ENCODE results near the gene ACADL. TPM values are rescaled to one million over a fixed set of nuclear protein-coding genes. Genes with fewer than 3 reads are reported as not detected.
"Not testable (repeated sequence)": the region's sequence is repeated elsewhere in the genome, so short reads cannot be mapped to it uniquely, and the experiment has no call there.

ACADL gene
- polyA plus RNA-seq, 1 experiment, result not detected

DNA sequence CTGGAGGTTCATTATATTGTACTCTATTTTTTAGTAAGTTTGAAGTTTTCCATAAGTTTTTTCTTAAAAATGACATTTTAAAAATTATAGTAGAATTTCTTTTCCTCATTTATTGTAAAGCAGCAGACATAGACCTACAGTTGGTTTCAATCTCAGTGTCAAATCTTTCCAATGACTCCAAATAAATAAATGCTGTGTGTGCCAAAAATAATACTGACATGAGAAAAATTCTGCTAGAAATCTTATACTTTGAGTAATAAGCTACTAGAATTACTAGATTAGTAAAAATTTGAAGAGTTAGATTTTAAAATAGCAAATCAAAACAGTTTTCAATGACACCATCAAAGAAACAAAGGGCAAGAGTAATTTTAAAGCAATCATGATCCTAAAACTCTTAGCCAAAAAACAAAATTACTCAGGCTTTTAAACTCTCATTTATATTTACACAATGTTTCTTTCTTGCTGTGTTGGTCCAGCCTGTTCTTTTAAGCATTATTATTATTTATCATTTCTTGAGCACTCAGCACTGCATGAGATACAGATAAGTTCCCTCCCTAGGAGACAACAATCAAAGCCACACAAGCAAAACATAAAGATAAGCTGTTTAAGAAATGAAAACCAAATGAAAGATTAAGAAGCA is 45.8 kb downstream of the ACADL start:
- no peak overlapping the region for H3K4me3 ChIP-seq (ENCODE audit: low read depth, low read length)
- TF ChIP-seq, protein P1, sequence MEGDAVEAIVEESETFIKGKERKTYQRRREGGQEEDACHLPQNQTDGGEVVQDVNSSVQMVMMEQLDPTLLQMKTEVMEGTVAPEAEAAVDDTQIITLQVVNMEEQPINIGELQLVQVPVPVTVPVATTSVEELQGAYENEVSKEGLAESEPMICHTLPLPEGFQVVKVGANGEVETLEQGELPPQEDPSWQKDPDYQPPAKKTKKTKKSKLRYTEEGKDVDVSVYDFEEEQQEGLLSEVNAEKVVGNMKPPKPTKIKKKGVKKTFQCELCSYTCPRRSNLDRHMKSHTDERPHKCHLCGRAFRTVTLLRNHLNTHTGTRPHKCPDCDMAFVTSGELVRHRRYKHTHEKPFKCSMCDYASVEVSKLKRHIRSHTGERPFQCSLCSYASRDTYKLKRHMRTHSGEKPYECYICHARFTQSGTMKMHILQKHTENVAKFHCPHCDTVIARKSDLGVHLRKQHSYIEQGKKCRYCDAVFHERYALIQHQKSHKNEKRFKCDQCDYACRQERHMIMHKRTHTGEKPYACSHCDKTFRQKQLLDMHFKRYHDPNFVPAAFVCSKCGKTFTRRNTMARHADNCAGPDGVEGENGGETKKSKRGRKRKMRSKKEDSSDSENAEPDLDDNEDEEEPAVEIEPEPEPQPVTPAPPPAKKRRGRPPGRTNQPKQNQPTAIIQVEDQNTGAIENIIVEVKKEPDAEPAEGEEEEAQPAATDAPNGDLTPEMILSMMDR (IDR thresholded peaks at IDR 0.05; ENCODE audit: insufficient read depth, low read depth, low read length), result no peak
- POLR2A ChIA-PET, result no interaction called here
- peaks cover 2% of the 10 kb centered on the region; the same call in 1 of the 2 replicates for H3K27me3 ChIP-seq (ENCODE audit: control insufficient read depth, insufficient read depth, low read length)
- no peaks in the 10 kb centered on the region for H3K36me3 ChIP-seq (ENCODE audit: control insufficient read depth, insufficient read depth, low read length)
- CTCF ChIA-PET, result interaction anchor here (1.1 to 1.6 kb wide), 2 partner anchors 19 to 89 kb away, joined by 3 to 4 read pairs; no protein-coding TSS in a partner anchor
- DNase-seq (ENCODE audit: low read depth), result no peak

GRCh38 chr2:210177769-210178168 is 47.5 kb downstream of the ACADL start:
- peaks cover 2% of the 10 kb centered on the region; the same call in 1 of the 2 replicates for H3K27me3 ChIP-seq (ENCODE audit: control insufficient read depth, insufficient read depth, low read length)
- no peak overlapping the region for H3K4me3 ChIP-seq (ENCODE audit: low read depth, low read length)
- CTCF ChIA-PET, result no interaction called here
- TF ChIP-seq, protein P1 (IDR thresholded peaks at IDR 0.05; ENCODE audit: insufficient read depth, low read depth, low read length), result no peak
- POLR2A ChIA-PET, result no interaction called here
- DNase-seq (ENCODE audit: low read depth), result no peak
- no peaks in the 10 kb centered on the region for H3K36me3 ChIP-seq (ENCODE audit: control insufficient read depth, insufficient read depth, low read length)

DNA sequence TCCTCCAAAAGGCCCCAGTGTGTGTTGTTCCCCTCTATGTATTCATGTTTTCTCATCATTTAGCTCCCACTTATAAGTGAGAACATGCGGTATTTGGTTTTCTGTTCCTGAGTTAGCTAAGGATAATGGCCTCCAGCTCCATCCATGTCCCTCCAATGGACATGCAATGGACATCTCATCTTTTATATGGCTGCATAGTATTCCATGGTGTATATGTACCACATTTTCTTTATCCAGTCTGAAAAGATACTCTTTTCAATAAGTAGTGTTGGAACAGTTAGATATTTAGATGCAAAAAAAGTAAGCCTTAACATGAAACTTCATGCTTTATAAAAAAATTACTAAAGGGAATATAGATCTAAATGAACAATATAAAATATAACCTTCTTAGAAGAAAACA is 48.1 kb downstream of the ACADL start:
- H3K27me3 ChIP-seq (ENCODE audit: control insufficient read depth, insufficient read depth, low read length); H3K36me3 ChIP-seq (ENCODE audit: control insufficient read depth, insufficient read depth, low read length); H3K4me3 ChIP-seq (ENCODE audit: low read depth, low read length); POLR2A ChIA-PET; DNase-seq (ENCODE audit: low read depth): not testable (repeated sequence)
- CTCF ChIA-PET, result interaction anchor here (1.4 kb wide), 1 partner anchor 12 kb away, joined by 4 read pairs; no protein-coding TSS in a partner anchor

GRCh38 chr2:210174086-210174485 is 51.2 kb downstream of the ACADL start:
- H3K36me3 ChIP-seq (ENCODE audit: control insufficient read depth, insufficient read depth, low read length), result no peaks in the 10 kb centered on the region
- DNase-seq (ENCODE audit: low read depth), result no peak
- no peak overlapping the region for H3K4me3 ChIP-seq (ENCODE audit: low read depth, low read length)
- POLR2A ChIA-PET, result no interaction called here
- TF ChIP-seq, protein P1 (IDR thresholded peaks at IDR 0.05; ENCODE audit: insufficient read depth, low read depth, low read length), result no peak
- CTCF ChIA-PET, result interaction anchor here (1.0 kb wide), 2 partner anchors 21 to 22 kb away, joined by 3 read pairs; no protein-coding TSS in a partner anchor
- no peaks in the 10 kb centered on the region for H3K27me3 ChIP-seq (ENCODE audit: control insufficient read depth, insufficient read depth, low read length)

DNA sequence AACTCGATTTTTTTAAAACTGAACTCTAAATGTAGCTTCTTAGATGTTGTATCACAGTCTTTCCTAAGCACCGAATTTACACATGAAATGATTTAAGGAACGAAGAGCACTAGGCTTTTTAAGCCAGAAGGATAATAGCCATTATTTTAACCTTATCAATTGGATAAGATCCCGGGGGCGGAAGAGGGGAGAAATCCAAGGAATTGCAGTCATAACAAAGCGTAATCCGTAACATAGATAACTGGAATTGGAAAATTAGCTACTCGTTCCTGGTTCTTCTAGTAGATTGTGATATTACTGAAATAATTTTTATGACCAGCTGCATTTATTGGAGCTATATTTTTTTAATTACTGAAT is 53.0 kb downstream of the ACADL start:
- H3K4me3 ChIP-seq (ENCODE audit: low read depth, low read length), result peak overlapping the region; percentile 98
- DNase-seq (ENCODE audit: low read depth), result no peak
- no peaks in the 10 kb centered on the region for H3K36me3 ChIP-seq (ENCODE audit: control insufficient read depth, insufficient read depth, low read length)
- no peaks in the 10 kb centered on the region for H3K27me3 ChIP-seq (ENCODE audit: control insufficient read depth, insufficient read depth, low read length)
- TF ChIP-seq, protein P1 (IDR thresholded peaks at IDR 0.05; ENCODE audit: insufficient read depth, low read depth, low read length), result no peak
- ChIA-PET POLR2A (interaction anchor here (0.7 kb wide), 1 partner anchor 20 kb away, joined by 3 read pairs; no protein-coding TSS in a partner anchor), CTCF (interaction anchor here (0.6 to 1.5 kb wide), 2 partner anchors 27 to 838 kb away, joined by 3 read pairs; no protein-coding TSS in a partner anchor)

Data from BJ (cell line).